Measurements from ENCODE around the gene CDC14A.
A peak's percentile ranks its signal among the peaks of the same experiment; 100 is the strongest.

CDC14A gene

GRCh38 chr1:100411019-100411418, 58.7 kb downstream of the CDC14A start:
- no peak for DNase-seq

- no peak for DNase-seq
Measured at GRCh38 chr1:100411574-100411973, 59.3 kb downstream of the CDC14A start.

- no peak for DNase-seq
Measured at GRCh38 chr1:100413035-100413434, 60.7 kb downstream of the CDC14A start.

- DNase-seq = peak in 1 of 4 experiments; percentile 10
Measured at GRCh38 chr1:100414693-100415497, 62.6 kb downstream of the CDC14A start.

GRCh38 chr1:100415498-100415778, 63.1 kb downstream of the CDC14A start:
- DNase-seq = no peak

- no peak for DNase-seq
Measured at GRCh38 chr1:100419072-100419471, 66.8 kb downstream of the CDC14A start.

GRCh38 chr1:100422065-100422464, 69.8 kb downstream of the CDC14A start:
- DNase-seq = no peak

- no peak for DNase-seq
Measured at GRCh38 chr1:100423832-100424337, 71.6 kb downstream of the CDC14A start.

GRCh38 chr1:100428160-100428559, 75.9 kb downstream of the CDC14A start:
- no peak for DNase-seq

- DNase-seq = no peak
Measured at GRCh38 chr1:100430325-100430756, 78.0 kb downstream of the CDC14A start.

GRCh38 chr1:100431954-100432353, 79.6 kb downstream of the CDC14A start:
- no peak for DNase-seq

GRCh38 chr1:100433563-100433962, 81.3 kb downstream of the CDC14A start:
- DNase-seq = no peak

GRCh38 chr1:100434831-100435230, 82.5 kb downstream of the CDC14A start:
- DNase-seq = no peak

- no peak for DNase-seq
Measured at GRCh38 chr1:100438375-100438774, 86.1 kb downstream of the CDC14A start.

- DNase-seq = no peak
Measured at GRCh38 chr1:100438789-100439188, 86.5 kb downstream of the CDC14A start.

GRCh38 chr1:100440075-100440809, 87.9 kb downstream of the CDC14A start:
- no peak for DNase-seq

- DNase-seq = no peak
Measured at GRCh38 chr1:100441146-100441545, 88.8 kb downstream of the CDC14A start.

- no peak for DNase-seq
Measured at GRCh38 chr1:100441651-100442050, 89.3 kb downstream of the CDC14A start.

GRCh38 chr1:100443811-100444571, 91.7 kb downstream of the CDC14A start:
- no peak for DNase-seq

- DNase-seq = no peak
Measured at GRCh38 chr1:100445565-100445964, 93.3 kb downstream of the CDC14A start.

- DNase-seq = no peak
Measured at GRCh38 chr1:100448366-100448765, 96.1 kb downstream of the CDC14A start.

- DNase-seq = no peak
Measured at GRCh38 chr1:100449477-100449876, 97.2 kb downstream of the CDC14A start.

- no peak for DNase-seq
Measured at GRCh38 chr1:100452641-100453040, 100.3 kb downstream of the CDC14A start.
